ENCODE results near the gene SHKBP1. TPM values are rescaled to one million over a fixed set of nuclear protein-coding genes. Genes with fewer than 3 reads are reported as not detected.

The SHKBP1 gene
- total and polyA plus RNA-seq, 10 of the 15 experiments (the other 5 are each of a cell fraction or from before 2014, with no cell fraction given): 2.3 to 123 (median 67.0) TPM

DNA sequence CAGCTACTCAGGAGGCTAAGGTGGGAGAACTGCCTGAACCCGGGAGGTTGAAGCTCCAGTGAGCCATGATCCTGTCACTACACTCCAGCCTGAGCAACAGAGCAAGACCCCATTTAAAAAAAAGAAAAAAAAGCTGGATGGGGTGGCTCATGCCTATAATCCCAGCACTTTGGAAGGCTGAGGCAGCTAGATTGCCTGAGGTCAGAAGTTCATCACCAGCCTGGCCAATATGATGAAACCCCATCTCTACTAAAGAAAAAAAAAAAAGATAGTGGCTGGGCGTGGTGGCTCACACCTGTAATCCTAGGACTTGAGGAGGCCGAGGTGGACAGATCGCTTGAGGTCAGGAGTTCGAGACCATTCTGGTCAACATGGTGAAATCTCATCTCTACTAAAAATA, 39.5 kb downstream of the SHKBP1 start (continued):
- no peak for TF ChIP-seq ZNF274 (IDR thresholded peaks at IDR 0.05; ENCODE audit: insufficient read depth, insufficient read length)
- TF ChIP-seq, protein P1, sequence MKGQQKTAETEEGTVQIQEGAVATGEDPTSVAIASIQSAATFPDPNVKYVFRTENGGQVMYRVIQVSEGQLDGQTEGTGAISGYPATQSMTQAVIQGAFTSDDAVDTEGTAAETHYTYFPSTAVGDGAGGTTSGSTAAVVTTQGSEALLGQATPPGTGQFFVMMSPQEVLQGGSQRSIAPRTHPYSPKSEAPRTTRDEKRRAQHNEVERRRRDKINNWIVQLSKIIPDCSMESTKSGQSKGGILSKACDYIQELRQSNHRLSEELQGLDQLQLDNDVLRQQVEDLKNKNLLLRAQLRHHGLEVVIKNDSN (IDR thresholded peaks at IDR 0.05; ENCODE audit: borderline replicate concordance, extremely low read length, insufficient read depth, low read depth, low read length): no peak
- no peak for TF ChIP-seq SUZ12 (IDR thresholded peaks at IDR 0.05; ENCODE audit: unreplicated experiment)
- TF ChIP-seq, protein P2, sequence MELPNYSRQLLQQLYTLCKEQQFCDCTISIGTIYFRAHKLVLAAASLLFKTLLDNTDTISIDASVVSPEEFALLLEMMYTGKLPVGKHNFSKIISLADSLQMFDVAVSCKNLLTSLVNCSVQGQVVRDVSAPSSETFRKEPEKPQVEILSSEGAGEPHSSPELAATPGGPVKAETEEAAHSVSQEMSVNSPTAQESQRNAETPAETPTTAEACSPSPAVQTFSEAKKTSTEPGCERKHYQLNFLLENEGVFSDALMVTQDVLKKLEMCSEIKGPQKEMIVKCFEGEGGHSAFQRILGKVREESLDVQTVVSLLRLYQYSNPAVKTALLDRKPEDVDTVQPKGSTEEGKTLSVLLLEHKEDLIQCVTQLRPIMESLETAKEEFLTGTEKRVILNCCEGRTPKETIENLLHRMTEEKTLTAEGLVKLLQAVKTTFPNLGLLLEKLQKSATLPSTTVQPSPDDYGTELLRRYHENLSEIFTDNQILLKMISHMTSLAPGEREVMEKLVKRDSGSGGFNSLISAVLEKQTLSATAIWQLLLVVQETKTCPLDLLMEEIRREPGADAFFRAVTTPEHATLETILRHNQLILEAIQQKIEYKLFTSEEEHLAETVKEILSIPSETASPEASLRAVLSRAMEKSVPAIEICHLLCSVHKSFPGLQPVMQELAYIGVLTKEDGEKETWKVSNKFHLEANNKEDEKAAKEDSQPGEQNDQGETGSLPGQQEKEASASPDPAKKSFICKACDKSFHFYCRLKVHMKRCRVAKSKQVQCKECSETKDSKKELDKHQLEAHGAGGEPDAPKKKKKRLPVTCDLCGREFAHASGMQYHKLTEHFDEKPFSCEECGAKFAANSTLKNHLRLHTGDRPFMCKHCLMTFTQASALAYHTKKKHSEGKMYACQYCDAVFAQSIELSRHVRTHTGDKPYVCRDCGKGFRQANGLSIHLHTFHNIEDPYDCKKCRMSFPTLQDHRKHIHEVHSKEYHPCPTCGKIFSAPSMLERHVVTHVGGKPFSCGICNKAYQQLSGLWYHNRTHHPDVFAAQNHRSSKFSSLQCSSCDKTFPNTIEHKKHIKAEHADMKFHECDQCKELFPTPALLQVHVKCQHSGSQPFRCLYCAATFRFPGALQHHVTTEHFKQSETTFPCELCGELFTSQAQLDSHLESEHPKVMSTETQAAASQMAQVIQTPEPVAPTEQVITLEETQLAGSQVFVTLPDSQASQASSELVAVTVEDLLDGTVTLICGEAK (IDR thresholded peaks at IDR 0.05; ENCODE audit: borderline replicate concordance): no peak

DNA sequence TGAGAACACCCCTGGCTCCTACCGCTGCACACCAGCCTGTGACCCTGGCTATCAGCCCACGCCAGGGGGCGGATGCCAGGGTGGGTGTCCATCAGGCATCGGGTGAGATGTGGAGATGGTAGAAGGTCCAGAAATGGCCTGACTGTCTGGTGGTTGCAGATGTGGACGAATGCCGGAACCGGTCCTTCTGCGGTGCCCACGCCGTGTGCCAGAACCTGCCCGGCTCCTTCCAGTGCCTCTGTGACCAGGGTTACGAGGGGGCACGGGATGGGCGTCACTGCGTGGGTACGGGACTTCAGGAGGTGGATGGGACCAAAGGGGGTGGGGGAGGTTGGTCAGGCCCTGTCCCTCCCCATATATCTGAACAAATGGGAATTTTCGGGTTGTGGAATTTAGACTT, 40.3 kb downstream of the SHKBP1 start:
- Histone ChIP-seq H3K4me1 (ENCODE audit: control insufficient read depth, insufficient read depth, low read length) (peaks cover 4% of the 10 kb centered on the region; the same call in 1 of the 2 replicates), H4K20me1 (ENCODE audit: control insufficient read depth, insufficient read depth) (no peaks in the 10 kb centered on the region), H3K27me3 (replicated peaks in 1 of 2; ENCODE audit: control insufficient read depth in 2 of 2, insufficient read depth in 2 of 2, low read length in 1 of 2) (no peaks in the 10 kb centered on the region; a peak in 1 of 4 replicates), H3K4me2 (ENCODE audit: control insufficient read depth, insufficient read depth) (no peak overlapping the region), H3K79me2 (ENCODE audit: control insufficient read depth, insufficient read depth, low read length) (no peaks in the 10 kb centered on the region), H3K9me3 (replicated peaks; ENCODE audit: control insufficient read depth, insufficient read depth, low read length) (no peaks in the 10 kb centered on the region; the same call in 2 of the 3 replicates), H3K4me3 (no peak overlapping the region), H2AFZ (ENCODE audit: control insufficient read depth, low read depth, low read length) (no peak overlapping the region), H3K27ac (ENCODE audit: control insufficient read depth, insufficient read depth) (no peak overlapping the region), H3K9ac (ENCODE audit: control insufficient read depth, insufficient read depth, low read length) (no peak overlapping the region), H3K36me3 (ENCODE audit: control insufficient read depth in 2 of 2, insufficient read depth in 2 of 2, low read length in 1 of 2) (no peaks in the 10 kb centered on the region)
- no peak for ATAC-seq
- ChIA-PET SMC1A (ENCODE audit: uncharacterized antibody, unreplicated experiment) (no interaction called here), RAD21 (ENCODE audit: unreplicated experiment) (no interaction called here), CTCF (interaction anchor here (2.8 kb wide), 1 partner anchor 18 kb away, joined by 26 read pairs; no protein-coding TSS in a partner anchor), POLR2A (interaction anchor here (0.7 kb wide), 1 partner anchor 577 kb away, joined by 3 read pairs; no protein-coding TSS in a partner anchor)
- intact Hi-C loops (cut with micrococcal nuclease; ENCODE audit: unreplicated experiment) (no loop called here), in situ Hi-C loops (cut with MboI) (no loop called here)
- DNase-seq (ENCODE audit: low read depth, low spot score): no peak
- BruUV-seq (replicated peaks): no TSS peak
- 86% methylated on average over 17 of the region's 17 CpGs for WGBS (ENCODE audit: insufficient coverage, insufficient replicate concordance, low lambda C conversion rate, missing lambda C conversion rate)
- no peak for FAIRE-seq
- TF ChIP-seq SIN3A (IDR thresholded peaks at IDR 0.05; ENCODE audit: low read depth, low read length) (no peak), KAT2A (conservative IDR thresholded peaks at IDR 0.05; ENCODE audit: control insufficient read depth, low read depth, low read length) (no peak), POLR2A (IDR thresholded peaks at IDR 0.05; ENCODE audit: low read depth, low read length) (no peak), CHD1 (IDR thresholded peaks at IDR 0.05; ENCODE audit: low read depth, low read length) (no peak), TCF12 (IDR thresholded peaks at IDR 0.05; ENCODE audit: low read depth, low read length) (no peak), BCL11A (IDR thresholded peaks at IDR 0.05; ENCODE audit: low read depth, low read length) (no peak)
- TF ChIP-seq, protein P3, sequence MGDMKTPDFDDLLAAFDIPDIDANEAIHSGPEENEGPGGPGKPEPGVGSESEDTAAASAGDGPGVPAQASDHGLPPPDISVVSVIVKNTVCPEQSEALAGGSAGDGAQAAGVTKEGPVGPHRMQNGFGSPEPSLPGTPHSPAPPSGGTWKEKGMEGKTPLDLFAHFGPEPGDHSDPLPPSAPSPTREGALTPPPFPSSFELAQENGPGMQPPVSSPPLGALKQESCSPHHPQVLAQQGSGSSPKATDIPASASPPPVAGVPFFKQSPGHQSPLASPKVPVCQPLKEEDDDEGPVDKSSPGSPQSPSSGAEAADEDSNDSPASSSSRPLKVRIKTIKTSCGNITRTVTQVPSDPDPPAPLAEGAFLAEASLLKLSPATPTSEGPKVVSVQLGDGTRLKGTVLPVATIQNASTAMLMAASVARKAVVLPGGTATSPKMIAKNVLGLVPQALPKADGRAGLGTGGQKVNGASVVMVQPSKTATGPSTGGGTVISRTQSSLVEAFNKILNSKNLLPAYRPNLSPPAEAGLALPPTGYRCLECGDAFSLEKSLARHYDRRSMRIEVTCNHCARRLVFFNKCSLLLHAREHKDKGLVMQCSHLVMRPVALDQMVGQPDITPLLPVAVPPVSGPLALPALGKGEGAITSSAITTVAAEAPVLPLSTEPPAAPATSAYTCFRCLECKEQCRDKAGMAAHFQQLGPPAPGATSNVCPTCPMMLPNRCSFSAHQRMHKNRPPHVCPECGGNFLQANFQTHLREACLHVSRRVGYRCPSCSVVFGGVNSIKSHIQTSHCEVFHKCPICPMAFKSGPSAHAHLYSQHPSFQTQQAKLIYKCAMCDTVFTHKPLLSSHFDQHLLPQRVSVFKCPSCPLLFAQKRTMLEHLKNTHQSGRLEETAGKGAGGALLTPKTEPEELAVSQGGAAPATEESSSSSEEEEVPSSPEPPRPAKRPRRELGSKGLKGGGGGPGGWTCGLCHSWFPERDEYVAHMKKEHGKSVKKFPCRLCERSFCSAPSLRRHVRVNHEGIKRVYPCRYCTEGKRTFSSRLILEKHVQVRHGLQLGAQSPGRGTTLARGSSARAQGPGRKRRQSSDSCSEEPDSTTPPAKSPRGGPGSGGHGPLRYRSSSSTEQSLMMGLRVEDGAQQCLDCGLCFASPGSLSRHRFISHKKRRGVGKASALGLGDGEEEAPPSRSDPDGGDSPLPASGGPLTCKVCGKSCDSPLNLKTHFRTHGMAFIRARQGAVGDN (IDR thresholded peaks at IDR 0.05): no peak
- TF ChIP-seq, protein P4, sequence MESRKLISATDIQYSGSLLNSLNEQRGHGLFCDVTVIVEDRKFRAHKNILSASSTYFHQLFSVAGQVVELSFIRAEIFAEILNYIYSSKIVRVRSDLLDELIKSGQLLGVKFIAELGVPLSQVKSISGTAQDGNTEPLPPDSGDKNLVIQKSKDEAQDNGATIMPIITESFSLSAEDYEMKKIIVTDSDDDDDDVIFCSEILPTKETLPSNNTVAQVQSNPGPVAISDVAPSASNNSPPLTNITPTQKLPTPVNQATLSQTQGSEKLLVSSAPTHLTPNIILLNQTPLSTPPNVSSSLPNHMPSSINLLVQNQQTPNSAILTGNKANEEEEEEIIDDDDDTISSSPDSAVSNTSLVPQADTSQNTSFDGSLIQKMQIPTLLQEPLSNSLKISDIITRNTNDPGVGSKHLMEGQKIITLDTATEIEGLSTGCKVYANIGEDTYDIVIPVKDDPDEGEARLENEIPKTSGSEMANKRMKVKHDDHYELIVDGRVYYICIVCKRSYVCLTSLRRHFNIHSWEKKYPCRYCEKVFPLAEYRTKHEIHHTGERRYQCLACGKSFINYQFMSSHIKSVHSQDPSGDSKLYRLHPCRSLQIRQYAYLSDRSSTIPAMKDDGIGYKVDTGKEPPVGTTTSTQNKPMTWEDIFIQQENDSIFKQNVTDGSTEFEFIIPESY (IDR thresholded peaks at IDR 0.05): no peak
